ENCODE data around the gene GALNT17.
"Not testable (repeated sequence)": the region's sequence is repeated elsewhere in the genome, so short reads cannot be mapped to it uniquely, and the experiment has no call there.

Gene GALNT17

DNA sequence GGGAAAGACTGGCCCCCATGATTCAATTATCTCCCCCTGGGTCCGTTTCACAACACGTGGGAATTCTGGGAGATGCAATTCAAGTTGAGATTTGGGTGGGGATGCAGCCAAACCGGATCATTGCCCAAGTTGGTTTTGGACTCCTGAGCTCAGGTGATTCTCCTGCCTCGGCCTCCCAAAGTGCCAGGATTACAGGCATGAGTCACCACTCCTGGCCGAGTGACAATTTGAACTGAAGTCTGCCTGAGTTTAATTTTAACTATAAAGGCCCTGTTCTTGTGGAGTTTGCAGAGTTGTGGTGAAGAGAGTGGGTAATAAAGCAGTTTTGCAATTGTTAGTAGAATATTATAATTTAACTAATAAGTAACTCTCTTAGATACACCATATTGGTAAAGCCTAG lies 78.3 kb downstream of the GALNT17 start:
- TF ChIP-seq ZNF596 (tag by site-specific recombination; IDR thresholded peaks at IDR 0.05) (no peak), ZBTB21 (tag by site-specific recombination; IDR thresholded peaks at IDR 0.05) (no peak), ZNF366 (tag by site-specific recombination; conservative IDR thresholded peaks at IDR 0.05) (no peak), ZNF311 (tag by site-specific recombination; IDR thresholded peaks at IDR 0.05; ENCODE audit: borderline replicate concordance) (no peak), ZNF76 (tag by site-specific recombination; IDR thresholded peaks at IDR 0.05; ENCODE audit: borderline replicate concordance, low read depth) (no peak)
- TF ChIP-seq, protein P1, sequence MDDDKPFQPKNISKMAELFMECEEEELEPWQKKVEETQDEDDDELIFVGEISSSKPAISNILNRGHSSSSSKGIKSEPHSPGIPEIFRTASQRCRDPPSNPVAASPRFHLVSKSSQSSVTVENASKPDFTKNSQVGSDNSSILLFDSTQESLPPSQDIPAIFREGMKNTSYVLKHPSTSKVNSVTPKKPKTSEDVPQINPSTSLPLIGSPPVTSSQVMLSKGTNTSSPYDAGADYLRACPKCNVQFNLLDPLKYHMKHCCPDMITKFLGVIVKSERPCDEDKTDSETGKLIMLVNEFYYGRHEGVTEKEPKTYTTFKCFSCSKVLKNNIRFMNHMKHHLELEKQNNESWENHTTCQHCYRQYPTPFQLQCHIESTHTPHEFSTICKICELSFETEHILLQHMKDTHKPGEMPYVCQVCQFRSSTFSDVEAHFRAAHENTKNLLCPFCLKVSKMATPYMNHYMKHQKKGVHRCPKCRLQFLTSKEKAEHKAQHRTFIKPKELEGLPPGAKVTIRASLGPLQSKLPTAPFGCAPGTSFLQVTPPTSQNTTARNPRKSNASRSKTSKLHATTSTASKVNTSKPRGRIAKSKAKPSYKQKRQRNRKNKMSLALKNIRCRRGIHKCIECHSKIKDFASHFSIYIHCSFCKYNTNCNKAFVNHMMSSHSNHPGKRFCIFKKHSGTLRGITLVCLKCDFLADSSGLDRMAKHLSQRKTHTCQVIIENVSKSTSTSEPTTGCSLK (tag by site-specific recombination; IDR thresholded peaks at IDR 0.05) = no peak
- Histone ChIP-seq H3K4me3 (ENCODE audit: low read depth, low read length) (no peak overlapping the region), H3K9me3 (ENCODE audit: control insufficient read depth, insufficient read depth, low read depth, low read length) (no peaks in the 10 kb centered on the region), H3K4me1 (ENCODE audit: control insufficient read depth, insufficient read depth, low read length) (no peaks in the 10 kb centered on the region), H3K27ac (ENCODE audit: extremely low read depth, low read depth, low read length) (no peak overlapping the region), H3K36me3 (ENCODE audit: control insufficient read depth in 2 of 2, insufficient read depth in 1 of 2, low read length in 2 of 2) (no peaks in the 10 kb centered on the region)
- POLR2A ChIA-PET = no interaction called here
- CTCF ChIA-PET = interaction anchor here (0.6 kb wide), 1 partner anchor 862 kb away, joined by 3 read pairs; no protein-coding TSS in a partner anchor

DNA sequence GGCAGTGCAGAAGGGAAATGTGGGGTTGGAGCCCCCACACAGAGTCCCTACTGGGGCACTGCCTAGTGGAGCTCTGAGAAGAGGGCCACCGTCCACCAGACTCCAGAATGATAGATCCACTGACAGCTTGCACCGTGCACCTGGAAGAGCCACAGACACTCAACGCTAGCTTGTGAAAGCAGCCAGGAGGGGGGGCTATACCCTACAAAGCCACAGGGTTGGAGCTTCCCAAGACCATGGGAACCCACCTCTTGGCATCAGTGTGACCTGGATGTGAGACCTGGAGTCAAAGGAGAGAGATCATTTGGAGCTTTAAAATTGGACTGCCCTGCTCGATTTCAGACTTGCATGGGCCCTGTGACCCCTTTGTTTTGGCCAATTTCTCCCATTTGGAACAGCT lies 80.5 kb downstream of the GALNT17 start:
- H3K36me3 ChIP-seq (ENCODE audit: control insufficient read depth in 2 of 2, insufficient read depth in 1 of 2, low read length in 2 of 2); H3K4me3 ChIP-seq (ENCODE audit: low read depth, low read length); CTCF ChIA-PET; H3K9me3 ChIP-seq (ENCODE audit: control insufficient read depth, insufficient read depth, low read depth, low read length); POLR2A ChIA-PET; H3K4me1 ChIP-seq (ENCODE audit: control insufficient read depth, insufficient read depth, low read length); H3K27ac ChIP-seq (ENCODE audit: extremely low read depth, low read depth, low read length): not testable (repeated sequence)

DNA sequence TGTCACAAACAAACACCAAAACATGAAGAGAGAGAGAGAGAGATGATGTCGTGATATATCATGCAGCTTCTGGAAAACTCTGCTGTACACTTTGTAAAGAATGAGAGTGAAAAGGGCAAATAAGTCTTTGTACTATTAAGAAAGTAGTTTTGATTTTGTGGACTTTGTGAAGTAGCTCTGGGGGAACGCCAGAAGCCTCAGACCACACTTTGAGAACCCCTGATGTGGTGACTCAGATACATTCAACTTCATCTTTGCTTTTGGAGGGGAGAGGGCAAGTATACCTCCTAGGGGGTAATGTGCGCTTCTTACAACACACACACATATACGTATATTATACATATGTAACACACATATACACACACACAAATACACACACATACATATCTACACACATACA lies 84.3 kb downstream of the GALNT17 start:
- POLR2A ChIA-PET = no interaction called here
- Histone ChIP-seq H3K4me3 (ENCODE audit: low read depth, low read length) (no peak overlapping the region), H3K36me3 (ENCODE audit: control insufficient read depth in 2 of 2, insufficient read depth in 1 of 2, low read length in 2 of 2) (no peaks in the 10 kb centered on the region), H3K4me1 (ENCODE audit: control insufficient read depth, insufficient read depth, low read length) (no peaks in the 10 kb centered on the region), H3K27ac (ENCODE audit: extremely low read depth, low read depth, low read length) (no peak overlapping the region), H3K9me3 (ENCODE audit: control insufficient read depth, insufficient read depth, low read depth, low read length) (no peaks in the 10 kb centered on the region)
- CTCF ChIA-PET = no interaction called here
- TF ChIP-seq REPIN1 (tag by site-specific recombination; IDR thresholded peaks at IDR 0.05; ENCODE audit: low read depth) (no peak), ZNF133 (tag by site-specific recombination; IDR thresholded peaks at IDR 0.05) (no peak), MYNN (tag by site-specific recombination; IDR thresholded peaks at IDR 0.05; ENCODE audit: borderline replicate concordance) (no peak), ZNF514 (tag by site-specific recombination; IDR thresholded peaks at IDR 0.05) (no peak), ZXDB (tag by site-specific recombination; IDR thresholded peaks at IDR 0.05) (no peak), SP3 (tag by site-specific recombination; IDR thresholded peaks at IDR 0.05) (no peak), ZNF48 (tag by site-specific recombination; IDR thresholded peaks at IDR 0.05) (no peak), KLF1 (tag by site-specific recombination; IDR thresholded peaks at IDR 0.05) (no peak), ZNF221 (tag by site-specific recombination; IDR thresholded peaks at IDR 0.05; ENCODE audit: borderline replicate concordance) (no peak), ZNF707 (tag by site-specific recombination; IDR thresholded peaks at IDR 0.05) (no peak), EGR2 (tag by site-specific recombination; IDR thresholded peaks at IDR 0.05; ENCODE audit: low read depth) (no peak), ZNF23 (tag by site-specific recombination; IDR thresholded peaks at IDR 0.05; ENCODE audit: borderline replicate concordance) (no peak), ZSCAN30 (tag by site-specific recombination; IDR thresholded peaks at IDR 0.05) (no peak)
- TF ChIP-seq, protein P2, sequence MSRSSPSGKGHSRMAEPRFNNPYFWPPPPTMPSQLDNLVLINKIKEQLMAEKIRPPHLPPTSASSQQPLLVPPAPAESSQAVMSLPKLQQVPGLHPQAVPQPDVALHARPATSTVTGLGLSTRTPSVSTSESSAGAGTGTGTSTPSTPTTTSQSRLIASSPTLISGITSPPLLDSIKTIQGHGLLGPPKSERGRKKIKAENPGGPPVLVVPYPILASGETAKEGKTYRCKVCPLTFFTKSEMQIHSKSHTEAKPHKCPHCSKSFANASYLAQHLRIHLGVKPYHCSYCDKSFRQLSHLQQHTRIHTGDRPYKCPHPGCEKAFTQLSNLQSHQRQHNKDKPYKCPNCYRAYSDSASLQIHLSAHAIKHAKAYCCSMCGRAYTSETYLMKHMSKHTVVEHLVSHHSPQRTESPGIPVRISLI (tag by site-specific recombination; IDR thresholded peaks at IDR 0.05) = no peak

All from HEK293 (cell line).